SKM-1 (cell line): ENCODE measurements around the gene TBC1D7.
"Not testable (repeated sequence)": the region's sequence is repeated elsewhere in the genome, so short reads cannot be mapped to it uniquely, and the experiment has no call there.

Source experiments
- DNase-seq: peaks from one replicate; lab custom pipeline; 2025; ENCODE audit not compliant: unreplicated experiment; lab: John Stamatoyannopoulos, UW

TBC1D7 gene

GRCh38 chr6:13326031-13326586 is 2.2 kb downstream of the TBC1D7 start:
- not testable (repeated sequence) for DNase-seq

- DNase-seq: no peak
Measured at GRCh38 chr6:13319891-13320564, 8.3 kb downstream of the TBC1D7 start.

GRCh38 chr6:13318821-13319220 is 9.5 kb downstream of the TBC1D7 start:
- no peak for DNase-seq

GRCh38 chr6:13315896-13316295 is 12.4 kb downstream of the TBC1D7 start:
- no peak for DNase-seq

- no peak for DNase-seq
Measured at GRCh38 chr6:13314806-13315205, 13.5 kb downstream of the TBC1D7 start.

- DNase-seq: no peak
Measured at GRCh38 chr6:13311155-13311554, 17.2 kb downstream of the TBC1D7 start.

GRCh38 chr6:13308332-13308731 is 20.0 kb downstream of the TBC1D7 start:
- DNase-seq: no peak

GRCh38 chr6:13307508-13307995 is 20.8 kb downstream of the TBC1D7 start:
- no peak for DNase-seq

- DNase-seq: no peak
Measured at GRCh38 chr6:13305791-13306190, 22.5 kb downstream of the TBC1D7 start.

- DNase-seq: no peak
Measured at GRCh38 chr6:13305288-13305687, 23.0 kb downstream of the TBC1D7 start.

GRCh38 chr6:13304580-13305260 is 23.6 kb downstream of the TBC1D7 start:
- no peak for DNase-seq

GRCh38 chr6:13304101-13304500 is 24.2 kb downstream of the TBC1D7 start:
- DNase-seq: no peak

GRCh38 chr6:13303668-13304017 is 24.7 kb downstream of the TBC1D7 start:
- DNase-seq: no peak

GRCh38 chr6:13302751-13303667 is 25.3 kb downstream of the TBC1D7 start:
- peak; percentile 93 for DNase-seq

GRCh38 chr6:13302291-13302690 is 26.0 kb downstream of the TBC1D7 start:
- DNase-seq: no peak

- DNase-seq: no peak
Measured at GRCh38 chr6:13300643-13301590, 27.4 kb downstream of the TBC1D7 start.

- DNase-seq: no peak
Measured at GRCh38 chr6:13299918-13300317, 28.4 kb downstream of the TBC1D7 start.

GRCh38 chr6:13299403-13299821 is 28.9 kb downstream of the TBC1D7 start:
- DNase-seq: no peak

GRCh38 chr6:13298446-13298845 is 29.9 kb downstream of the TBC1D7 start:
- no peak for DNase-seq

GRCh38 chr6:13297391-13297790 is 30.9 kb downstream of the TBC1D7 start:
- DNase-seq: no peak
